Right forelimb (tissue), 1 donor: ENCODE measurements around the gene HILPDA.
"Not testable (repeated sequence)": the region's sequence is repeated elsewhere in the genome, so short reads cannot be mapped to it uniquely, and the experiment has no call there.

Source experiments
- DNase-seq: peaks from one replicate; pipeline ENCODE4 v3.0.0-alpha.2; 2018

The HILPDA gene

DNA sequence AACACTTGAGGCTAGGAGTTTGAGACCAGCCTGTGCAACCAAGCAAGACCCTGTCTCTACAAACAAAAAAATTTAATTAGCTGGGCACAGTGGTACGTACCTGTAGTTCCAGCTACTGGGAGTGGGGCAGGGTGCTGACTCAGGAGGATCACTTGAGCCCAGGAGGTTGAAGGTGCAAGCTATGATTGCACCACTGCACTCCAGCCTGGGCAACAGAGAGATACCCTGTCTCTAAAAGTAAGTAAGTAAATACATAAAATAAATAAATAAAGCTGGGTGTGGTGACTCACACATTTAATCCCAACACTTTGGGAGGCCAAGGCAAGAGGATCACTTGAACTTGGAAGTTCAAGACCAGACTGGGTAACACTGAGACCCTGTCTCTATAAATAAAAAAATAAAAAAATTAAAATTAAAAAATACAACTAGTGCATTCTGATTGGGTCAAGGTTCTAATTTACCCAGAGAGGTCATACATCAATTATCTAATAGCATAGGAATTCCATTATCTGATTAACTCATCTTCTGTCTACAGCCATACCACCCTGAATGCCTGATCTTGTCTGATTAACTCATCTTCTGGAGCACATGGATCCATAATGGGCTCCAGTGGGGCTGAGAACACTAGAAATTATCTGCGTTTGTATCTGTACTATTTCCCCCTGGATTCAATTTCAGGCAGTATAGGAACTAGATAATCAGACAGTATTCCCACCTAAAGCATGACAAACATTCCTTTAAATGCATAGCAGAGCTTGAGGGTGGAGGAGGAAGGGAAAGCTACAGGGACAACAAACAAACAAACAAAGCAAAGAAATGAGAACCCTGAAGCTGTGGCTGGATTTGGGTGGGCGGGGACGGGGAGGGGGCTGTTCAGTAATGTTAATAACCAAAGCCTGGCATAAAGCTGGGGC, 21.0 kb upstream of the HILPDA start:
- no peak for DNase-seq

DNA sequence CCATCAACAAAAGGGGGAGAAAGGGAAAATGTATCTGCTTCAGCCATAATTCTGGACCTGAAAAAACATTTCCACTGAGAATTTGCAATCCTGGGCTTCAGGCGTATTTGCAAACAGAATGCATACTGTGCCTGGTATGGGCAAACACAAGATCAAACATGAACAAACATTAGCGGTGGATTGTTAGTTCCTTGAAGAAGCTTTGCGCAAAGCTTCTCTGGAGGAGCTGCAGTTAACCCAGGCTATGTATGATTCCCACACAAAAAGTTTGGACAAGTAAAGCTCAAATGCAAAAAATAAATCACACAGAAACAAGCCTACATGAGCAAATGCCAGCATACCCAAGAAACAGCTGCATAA, 20.4 kb upstream of the HILPDA start:
- no peak for DNase-seq

DNA sequence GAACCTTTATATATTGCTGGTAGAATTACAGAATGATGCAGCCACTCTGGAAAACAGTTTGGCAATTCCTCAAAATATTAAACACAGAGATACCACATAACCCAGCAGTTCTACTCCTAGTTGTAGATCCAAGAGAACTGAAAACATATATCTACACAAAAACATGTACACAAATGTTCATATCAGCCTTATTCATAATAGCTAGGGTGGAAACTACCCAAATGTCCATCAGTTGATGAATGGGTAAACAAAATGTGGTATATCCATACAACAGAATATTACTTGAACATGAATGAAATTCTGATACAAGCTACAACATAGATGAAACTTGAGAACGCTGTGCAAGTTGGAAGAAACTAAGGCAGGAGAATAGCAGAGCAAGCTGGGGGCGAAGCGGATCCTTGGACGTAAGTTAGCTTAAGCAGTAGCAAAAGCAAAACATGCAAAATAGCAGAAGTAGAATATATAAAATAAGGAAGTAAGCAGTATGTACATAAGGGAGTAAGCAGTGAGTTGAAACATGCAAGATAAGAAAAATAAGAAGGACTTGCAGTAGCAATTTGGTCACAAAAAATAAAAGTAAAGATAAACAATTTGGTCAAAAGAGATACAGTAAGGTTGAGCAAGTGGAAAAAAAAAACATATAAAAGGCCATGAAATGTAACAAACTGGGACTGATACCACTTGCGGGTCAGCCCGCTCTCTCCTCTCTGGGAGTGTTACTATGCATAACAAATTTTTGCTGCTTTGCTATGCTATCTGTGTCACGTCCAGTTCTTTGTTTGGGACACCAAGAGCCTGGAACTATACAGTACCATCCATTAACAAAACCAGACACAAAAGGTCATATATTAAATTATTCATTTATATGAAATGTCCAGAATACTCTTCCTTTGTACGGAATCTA, 18.0 kb upstream of the HILPDA start:
- no peak for DNase-seq

DNA sequence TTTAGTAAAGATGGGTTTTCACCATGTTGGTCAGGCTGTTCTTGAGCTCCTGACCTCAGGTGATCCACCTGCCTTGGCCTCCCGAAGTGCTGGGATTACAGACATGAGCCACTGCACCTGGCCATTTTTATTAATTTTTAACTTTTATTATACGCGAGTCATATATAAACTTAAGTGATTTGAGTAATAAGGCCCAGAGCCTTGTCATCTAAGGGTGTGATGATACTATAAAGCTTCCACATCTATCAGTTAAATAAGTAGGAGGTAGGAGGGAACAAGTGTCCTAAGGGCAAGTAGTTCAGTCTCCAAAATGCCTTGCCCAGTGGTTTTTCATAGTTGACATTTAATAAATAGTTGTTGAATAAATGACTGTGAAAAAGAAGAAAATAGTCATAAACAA, 13.3 kb upstream of the HILPDA start:
- no peak for DNase-seq

DNA sequence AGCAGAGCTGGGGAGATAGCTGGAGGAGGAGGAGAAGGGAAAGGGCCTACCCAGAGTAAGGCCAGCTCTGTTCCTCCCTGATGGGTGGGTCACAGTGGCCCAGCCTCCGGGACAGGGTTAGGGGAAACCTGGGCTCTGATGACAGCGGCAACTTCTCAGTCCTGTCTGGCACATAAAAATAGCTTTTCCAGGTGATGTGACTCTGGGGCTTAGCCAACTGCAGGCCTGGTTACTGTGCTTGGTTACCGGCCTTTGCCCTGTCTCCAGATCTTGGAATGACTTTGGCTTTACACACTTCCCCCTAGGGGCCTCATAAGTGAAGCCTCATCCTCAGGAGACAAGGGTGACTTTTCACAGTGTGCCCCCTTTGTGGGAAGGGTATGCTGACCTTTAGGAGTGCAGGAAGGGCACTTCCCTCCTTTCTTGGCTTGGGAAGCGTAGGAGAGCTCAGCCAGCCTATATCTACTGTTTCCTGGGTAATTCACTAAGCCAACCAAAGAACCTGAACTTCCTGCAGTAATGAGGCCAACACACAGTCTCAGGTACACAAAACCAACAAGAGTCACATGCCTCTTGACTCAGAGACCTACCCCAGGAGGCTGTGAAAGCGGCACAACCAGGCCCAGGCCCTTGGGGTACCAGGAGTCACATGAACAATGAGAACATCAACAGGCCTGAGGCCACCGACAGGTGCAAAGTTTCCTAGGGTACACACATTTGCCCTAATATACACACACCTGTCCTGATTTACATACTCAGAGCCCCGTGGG, 11.7 kb upstream of the HILPDA start:
- no peak for DNase-seq

DNA sequence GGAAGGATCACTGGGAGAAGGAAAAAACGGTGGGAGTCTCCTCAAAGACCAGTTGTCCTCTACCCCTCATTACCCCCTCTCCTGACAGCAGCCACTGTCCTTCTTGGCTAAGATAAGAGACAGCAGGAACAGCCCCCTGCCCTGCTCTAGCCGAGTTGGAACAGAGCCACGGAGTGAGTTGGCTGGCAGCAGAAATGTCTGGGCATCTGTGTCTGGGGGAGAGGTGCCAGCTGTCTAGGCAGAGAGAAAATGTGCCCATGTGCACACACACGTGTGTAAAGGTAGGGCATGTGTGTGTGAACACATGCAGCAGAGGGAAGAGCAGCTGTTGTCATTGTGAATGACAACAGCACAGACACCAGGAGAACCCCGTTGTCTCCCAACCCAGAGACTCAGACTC, 9.4 kb upstream of the HILPDA start:
- no peak for DNase-seq

DNA sequence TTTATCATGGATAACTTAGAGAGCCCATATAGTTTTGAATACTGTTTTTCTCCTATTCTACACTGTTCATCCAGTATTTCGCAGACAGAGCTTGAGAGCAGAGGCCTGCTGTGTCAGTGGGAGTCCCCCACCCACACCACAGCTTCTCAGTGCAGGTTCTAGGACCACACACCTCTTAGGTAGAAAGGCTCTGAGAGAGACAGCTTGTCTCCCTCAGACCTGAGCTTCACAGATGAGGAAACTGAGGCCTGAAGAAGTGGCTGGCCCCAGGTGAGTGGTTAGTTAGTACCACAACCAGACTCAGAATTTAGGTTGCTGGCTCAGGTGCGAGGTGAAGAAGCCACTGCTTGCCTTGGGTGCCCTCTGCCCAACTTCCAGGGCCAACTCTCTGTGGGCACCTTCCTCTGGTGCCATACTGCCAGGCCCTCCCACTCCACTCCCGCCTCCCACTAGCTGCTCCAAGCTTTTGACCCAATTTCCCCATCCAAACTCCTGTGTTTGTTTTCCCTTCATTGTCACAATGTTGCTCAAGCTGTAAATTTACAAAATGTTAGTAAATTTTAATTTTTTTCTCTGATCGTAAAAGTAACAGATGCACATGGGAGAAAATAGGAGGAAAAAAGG, 7.6 kb upstream of the HILPDA start:
- no peak for DNase-seq

DNA sequence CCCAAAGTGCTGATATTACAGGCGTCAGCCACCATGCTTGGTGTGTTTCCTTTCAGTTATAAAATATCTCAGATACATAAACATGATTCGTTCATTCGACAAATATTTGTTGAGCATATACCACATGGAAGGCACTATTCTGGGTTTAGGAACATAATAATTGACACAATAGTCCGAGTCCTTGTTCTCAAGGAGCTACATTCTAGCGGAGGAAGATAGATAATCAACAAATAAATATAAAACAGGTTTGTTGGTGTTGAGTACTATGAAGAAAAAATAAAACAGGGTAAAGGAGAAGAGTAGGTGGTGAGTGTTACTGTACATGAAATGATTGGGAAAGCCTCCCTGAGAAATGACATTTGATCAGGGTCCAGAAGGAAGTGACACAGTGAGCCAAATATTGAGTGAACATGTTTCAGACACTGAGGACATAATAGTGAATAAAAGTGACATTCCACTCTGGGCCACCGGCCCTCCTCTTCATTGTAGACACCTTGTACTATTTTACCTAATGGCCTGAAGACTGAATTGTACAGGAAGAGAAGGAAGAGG, 6.9 kb upstream of the HILPDA start:
- DNase-seq = no peak

DNA sequence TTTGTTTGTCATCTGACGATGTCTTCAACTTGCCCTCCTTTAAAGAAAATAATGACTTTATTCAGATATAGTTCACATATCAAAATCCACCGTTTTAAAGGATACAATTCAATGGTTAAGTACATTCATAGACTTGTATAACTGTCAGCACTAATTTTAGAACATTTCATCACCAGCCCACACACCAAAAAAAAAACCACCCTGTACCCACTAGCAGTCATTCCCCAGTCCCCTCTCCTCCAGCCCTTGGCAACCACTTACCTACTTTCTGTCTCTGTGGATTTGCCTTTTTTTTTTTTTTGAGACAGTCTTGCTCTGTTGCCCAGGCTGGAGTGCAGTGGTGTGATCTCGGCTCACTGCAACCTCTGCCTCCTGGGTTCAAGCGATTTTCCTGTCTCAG, 5.3 kb upstream of the HILPDA start:
- no peak for DNase-seq

DNA sequence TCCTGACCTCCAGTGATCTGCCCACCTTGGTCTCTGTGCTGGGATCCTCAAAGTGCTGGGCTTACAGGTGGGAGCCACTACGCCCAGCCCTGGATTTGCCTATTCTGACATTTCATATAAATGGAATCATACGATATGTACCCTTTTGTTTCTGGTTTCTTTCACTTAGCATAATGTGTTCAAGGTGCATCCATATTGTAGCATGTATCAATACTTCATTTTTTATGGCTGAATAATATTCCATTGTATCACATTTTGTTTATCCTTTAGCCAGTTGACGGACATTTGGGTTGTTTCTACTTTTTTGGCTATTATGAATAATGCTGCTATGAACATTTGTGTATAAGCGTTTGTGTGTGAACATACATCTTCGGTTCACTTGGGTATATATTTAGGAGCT, 4.8 kb upstream of the HILPDA start:
- DNase-seq = no peak

DNA sequence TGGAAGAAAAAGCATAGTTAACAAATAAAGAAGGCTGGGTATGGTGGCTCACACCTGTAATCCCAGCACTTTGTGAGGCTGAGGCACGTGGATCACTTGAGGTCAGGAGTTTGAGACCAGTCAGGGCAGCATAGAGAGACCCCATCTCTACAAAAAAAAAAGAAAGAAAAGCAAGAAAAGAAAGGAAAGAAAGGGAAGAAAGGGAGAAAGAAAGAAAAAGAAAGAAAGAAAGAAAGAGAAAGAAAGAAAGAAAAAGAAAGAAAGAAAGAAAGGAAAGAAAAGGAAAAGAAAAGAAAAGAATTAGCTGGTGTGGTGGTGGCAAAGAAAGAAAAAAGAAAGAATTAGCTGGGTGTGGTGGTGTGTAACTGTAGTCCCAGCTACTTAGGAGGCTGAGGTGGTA, 3.1 kb upstream of the HILPDA start:
- DNase-seq = no peak

DNA sequence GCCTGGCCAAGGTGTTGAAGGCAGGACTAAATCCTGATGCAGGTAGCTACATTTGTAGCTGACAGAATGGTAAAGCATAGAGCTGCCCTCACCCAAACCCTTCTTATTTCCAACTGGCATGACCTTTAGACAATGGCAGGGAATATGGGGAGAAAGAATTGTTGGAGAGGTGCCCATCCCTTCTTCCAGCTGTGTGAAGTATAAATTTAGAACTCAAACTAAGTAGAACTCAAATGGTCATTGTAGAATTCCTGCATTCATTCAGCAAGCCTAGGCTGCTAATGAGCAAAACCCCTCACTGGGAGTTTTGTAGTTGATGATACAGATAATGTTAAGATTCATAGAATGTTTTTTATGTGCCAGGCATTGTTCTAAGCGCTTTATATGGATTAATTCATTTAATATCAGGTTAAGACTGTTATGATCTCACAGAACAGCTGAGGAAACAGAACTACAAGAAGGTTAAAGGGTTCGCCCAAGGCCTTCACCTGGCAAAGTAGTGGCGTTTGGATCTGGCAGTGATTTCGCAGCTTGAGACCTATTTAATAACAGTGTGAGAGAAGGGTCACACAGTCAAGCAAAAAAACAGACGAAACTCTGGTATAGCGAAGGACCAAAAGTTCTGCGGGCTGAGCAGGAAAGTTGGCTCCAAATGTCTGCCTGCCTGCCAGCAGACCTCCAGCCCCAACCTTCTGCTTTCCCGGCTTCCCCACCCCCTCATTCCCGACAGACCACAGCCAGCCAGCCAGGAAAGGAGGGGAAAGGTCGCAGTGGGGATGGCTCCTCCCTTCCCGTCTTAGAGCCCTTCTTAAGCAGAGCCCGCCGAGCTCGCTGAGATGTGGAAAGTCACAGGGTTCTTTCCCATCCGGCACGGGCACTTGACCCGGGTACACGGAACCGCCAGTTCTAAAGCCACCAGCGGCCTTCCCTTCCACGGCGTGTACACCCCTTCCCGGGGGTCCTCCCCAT, 1.6 kb upstream of the HILPDA start:
- DNase-seq = peak; percentile 95

DNA sequence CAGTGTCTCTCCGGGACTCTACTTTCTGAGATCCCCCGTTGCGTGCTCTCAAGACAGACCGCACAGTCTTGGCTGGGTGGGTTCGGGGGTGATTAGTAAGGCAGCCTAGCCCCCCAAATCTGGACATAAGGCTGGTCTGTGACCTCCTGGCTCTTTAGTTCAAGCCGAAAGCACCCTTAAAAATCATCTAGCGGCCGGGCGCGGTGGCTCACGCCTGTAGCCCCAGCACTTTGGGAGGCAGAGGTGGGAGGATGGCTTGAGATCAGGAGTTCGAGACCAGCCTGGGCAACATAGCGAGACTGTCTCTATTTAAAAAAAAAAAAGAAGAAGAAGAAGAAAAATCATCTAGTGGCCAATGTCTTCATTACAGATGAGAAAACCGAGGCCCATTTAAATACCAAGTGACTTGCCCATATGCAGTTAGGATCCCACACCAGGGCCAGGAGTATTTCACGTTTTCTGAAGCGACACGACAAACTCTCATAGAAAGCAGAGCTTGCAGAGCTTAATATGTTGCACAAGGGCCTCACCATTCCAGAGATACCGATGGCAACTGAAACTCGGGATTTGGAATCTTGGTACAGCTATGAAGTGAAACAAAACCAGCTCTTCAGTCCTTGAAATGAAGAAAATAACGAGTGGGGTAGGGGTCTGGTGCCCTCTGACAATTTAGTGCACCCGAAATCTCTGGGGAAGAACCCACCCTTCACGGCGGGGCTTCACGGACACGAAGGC, 703 bp upstream of the HILPDA start:
- DNase-seq = no peak

DNA sequence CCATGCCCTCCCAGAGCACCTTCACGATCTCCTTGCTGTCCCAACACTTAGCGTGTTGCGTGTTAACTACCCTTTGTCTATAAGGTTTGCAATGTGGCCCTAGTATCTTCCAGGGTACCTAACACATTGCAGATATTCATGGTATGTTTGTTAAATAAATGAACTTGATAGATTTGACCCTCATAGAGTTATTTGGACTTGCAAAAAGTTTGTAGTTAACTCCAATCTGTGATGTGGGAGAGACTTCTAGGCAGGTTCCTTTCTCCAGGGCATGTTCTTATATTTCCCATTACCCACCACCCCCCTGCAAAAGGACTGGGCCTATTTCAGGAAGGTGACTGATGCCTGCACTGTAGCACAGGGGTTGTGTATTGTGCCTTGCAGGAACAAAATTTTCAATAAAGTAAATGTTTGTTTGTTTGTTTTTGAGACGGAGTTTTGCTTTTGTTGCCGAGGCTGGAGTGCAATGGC, 612 bp downstream of the HILPDA start:
- DNase-seq = no peak

DNA sequence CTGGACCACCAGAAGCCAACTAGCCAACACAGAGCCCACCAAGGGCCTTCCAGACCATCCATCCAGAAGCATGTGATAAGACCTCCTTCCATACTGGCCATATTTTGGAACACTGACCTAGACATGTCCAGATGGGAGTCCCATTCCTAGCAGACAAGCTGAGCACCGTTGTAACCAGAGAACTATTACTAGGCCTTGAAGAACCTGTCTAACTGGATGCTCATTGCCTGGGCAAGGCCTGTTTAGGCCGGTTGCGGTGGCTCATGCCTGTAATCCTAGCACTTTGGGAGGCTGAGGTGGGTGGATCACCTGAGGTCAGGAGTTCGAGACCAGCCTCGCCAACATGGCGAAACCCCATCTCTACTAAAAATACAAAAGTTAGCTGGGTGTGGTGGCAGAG, 1.7 kb downstream of the HILPDA start:
- DNase-seq = not testable (repeated sequence)

DNA sequence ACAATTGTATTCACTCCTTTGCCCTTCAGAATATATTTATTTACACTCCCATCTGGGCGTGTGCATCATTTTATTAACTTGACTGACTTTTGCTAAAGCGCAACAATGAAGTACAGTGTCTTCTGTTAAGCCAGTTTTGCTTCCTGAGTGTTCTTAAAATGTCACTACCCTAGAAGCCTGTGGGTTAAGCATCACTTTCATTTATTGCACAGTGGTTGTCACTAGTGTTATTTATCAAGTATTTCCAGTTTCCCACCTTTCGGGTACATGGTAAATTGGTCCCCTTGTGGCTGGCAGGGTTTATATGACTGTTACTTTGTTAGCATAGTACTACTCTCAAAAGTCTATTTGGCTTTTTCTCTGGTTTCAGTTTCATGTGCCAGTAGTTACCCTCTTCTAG, 3.3 kb downstream of the HILPDA start:
- DNase-seq = no peak

DNA sequence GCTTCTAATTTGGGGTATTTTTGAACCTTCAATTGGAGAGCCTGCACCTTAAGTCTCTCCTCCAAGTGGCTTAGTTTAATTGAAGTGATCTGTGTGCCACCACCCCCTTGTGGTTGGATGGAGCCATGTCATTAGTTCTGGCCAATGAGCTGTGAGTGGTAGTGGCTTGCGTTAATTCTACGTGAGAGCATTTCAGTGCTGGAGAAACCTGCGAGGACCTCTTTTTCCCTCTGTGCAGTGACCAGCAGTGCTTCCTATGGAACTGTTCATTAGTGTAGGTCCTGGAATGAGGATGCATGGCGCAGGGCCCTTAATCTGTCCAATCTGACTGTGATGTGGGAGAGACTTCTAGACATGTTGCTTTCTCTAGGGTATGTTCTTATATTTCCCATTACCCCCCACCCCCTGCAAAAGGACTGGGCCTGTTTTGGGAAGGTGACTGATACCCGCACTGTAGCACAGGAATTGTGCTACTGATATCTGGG, 3.8 kb downstream of the HILPDA start:
- DNase-seq = peak; percentile 64

DNA sequence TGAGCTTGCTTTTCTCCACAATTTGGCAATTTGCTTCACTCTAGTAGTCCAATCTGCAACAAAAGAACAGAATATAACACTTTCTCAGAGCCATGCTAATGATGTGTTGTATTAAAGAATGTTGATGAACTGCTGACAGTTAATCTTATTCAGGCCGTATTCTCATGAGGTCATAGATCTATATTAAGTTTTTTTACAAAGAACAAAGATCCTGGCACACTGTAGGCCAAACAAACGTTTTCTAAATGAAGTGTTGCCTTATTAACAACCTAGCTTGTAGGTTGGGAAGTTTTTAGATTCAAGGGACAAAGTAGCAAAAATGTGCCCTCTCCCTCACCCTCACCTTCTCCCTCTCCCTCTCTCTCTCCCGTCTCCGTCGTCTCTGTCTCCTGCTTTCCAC, 6.8 kb downstream of the HILPDA start:
- no peak for DNase-seq

DNA sequence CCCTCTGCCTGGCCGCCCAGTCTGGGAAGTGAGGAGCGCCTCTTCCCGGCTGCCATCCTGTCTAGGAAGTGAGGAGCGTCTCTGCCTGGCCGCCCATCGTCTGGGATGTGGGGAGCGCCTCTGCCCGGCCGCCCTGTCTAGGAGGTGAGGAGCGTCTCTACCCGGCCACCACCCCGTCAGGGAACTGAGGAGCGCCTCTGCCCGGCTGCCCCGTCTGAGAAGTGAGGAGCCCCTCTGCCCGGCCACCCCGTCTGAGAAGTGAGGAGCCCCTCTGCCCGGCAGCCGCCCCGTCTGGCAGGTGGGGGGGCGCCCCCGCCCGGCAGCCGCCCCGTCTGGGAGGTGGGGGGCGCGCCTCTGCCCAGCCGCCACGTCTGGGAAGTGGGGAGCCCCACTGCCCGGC, 7.7 kb downstream of the HILPDA start:
- DNase-seq = not testable (repeated sequence)

DNA sequence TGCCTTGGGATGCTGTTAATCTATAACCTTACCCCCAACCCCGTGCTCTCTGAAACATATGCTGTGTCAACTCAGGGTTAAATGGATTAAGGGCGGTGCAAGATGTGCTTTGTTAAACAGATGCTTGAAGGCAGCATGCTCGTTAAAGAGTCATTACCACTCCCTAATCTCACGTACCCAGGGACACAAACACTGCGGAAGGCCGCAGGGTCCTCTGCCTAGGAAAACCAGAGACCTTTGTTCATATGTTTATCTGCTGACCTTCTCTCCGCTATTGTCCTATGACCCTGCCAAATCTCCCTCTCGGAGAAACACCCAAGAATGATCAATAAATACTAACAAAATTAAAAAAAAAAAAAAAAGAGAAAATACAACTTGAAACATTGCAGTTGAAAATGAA, 8.3 kb downstream of the HILPDA start:
- DNase-seq = not testable (repeated sequence)
